ENCODE results near the gene CNNM4. TPM values are rescaled to one million over a fixed set of nuclear protein-coding genes. Genes with fewer than 3 reads are reported as not detected.

The CNNM4 gene
- total RNA-seq, 1 experiment from 2014 or later, result 14.0 TPM

- TF ChIP-seq AFF4 (CRISPR knock-in tag; IDR thresholded peaks at IDR 0.05; ENCODE audit: borderline replicate concordance) (no peak), NR2C2 (CRISPR knock-in tag; IDR thresholded peaks at IDR 0.05) (no peak), PREB (CRISPR knock-in tag; IDR thresholded peaks at IDR 0.05; ENCODE audit: borderline replicate concordance) (no peak), GABPB1 (CRISPR knock-in tag; IDR thresholded peaks at IDR 0.05) (no peak), NR3C1 (CRISPR knock-in tag; conservative IDR thresholded peaks at IDR 0.05; ENCODE audit: low read depth) (no peak), HMGA2 (CRISPR knock-in tag; IDR thresholded peaks at IDR 0.05) (no peak), CREB1 (CRISPR knock-in tag; IDR thresholded peaks at IDR 0.05) (no peak), ATF6 (CRISPR knock-in tag; IDR thresholded peaks at IDR 0.05) (no peak), JUN (CRISPR knock-in tag; IDR thresholded peaks at IDR 0.05) (no peak), E2F1 (CRISPR knock-in tag; IDR thresholded peaks at IDR 0.05) (no peak), CTCF (IDR thresholded peaks at IDR 0.05) (no peak)
- TF ChIP-seq, protein P1, sequence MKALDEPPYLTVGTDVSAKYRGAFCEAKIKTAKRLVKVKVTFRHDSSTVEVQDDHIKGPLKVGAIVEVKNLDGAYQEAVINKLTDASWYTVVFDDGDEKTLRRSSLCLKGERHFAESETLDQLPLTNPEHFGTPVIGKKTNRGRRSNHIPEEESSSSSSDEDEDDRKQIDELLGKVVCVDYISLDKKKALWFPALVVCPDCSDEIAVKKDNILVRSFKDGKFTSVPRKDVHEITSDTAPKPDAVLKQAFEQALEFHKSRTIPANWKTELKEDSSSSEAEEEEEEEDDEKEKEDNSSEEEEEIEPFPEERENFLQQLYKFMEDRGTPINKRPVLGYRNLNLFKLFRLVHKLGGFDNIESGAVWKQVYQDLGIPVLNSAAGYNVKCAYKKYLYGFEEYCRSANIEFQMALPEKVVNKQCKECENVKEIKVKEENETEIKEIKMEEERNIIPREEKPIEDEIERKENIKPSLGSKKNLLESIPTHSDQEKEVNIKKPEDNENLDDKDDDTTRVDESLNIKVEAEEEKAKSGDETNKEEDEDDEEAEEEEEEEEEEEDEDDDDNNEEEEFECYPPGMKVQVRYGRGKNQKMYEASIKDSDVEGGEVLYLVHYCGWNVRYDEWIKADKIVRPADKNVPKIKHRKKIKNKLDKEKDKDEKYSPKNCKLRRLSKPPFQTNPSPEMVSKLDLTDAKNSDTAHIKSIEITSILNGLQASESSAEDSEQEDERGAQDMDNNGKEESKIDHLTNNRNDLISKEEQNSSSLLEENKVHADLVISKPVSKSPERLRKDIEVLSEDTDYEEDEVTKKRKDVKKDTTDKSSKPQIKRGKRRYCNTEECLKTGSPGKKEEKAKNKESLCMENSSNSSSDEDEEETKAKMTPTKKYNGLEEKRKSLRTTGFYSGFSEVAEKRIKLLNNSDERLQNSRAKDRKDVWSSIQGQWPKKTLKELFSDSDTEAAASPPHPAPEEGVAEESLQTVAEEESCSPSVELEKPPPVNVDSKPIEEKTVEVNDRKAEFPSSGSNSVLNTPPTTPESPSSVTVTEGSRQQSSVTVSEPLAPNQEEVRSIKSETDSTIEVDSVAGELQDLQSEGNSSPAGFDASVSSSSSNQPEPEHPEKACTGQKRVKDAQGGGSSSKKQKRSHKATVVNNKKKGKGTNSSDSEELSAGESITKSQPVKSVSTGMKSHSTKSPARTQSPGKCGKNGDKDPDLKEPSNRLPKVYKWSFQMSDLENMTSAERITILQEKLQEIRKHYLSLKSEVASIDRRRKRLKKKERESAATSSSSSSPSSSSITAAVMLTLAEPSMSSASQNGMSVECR (CRISPR knock-in tag; IDR thresholded peaks at IDR 0.05; ENCODE audit: borderline replicate concordance), result no peak
- TF ChIP-seq, protein P2, sequence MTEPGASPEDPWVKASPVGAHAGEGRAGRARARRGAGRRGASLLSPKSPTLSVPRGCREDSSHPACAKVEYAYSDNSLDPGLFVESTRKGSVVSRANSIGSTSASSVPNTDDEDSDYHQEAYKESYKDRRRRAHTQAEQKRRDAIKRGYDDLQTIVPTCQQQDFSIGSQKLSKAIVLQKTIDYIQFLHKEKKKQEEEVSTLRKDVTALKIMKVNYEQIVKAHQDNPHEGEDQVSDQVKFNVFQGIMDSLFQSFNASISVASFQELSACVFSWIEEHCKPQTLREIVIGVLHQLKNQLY (CRISPR knock-in tag; IDR thresholded peaks at IDR 0.05), result no peak
- TF ChIP-seq, protein P3, sequence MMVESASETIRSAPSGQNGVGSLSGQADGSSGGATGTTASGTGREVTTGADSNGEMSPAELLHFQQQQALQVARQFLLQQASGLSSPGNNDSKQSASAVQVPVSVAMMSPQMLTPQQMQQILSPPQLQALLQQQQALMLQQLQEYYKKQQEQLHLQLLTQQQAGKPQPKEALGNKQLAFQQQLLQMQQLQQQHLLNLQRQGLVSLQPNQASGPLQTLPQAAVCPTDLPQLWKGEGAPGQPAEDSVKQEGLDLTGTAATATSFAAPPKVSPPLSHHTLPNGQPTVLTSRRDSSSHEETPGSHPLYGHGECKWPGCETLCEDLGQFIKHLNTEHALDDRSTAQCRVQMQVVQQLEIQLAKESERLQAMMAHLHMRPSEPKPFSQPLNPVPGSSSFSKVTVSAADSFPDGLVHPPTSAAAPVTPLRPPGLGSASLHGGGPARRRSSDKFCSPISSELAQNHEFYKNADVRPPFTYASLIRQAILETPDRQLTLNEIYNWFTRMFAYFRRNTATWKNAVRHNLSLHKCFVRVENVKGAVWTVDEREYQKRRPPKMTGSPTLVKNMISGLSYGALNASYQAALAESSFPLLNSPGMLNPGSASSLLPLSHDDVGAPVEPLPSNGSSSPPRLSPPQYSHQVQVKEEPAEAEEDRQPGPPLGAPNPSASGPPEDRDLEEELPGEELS (CRISPR knock-in tag; IDR thresholded peaks at IDR 0.05), result no peak
- TF ChIP-seq, protein P4, sequence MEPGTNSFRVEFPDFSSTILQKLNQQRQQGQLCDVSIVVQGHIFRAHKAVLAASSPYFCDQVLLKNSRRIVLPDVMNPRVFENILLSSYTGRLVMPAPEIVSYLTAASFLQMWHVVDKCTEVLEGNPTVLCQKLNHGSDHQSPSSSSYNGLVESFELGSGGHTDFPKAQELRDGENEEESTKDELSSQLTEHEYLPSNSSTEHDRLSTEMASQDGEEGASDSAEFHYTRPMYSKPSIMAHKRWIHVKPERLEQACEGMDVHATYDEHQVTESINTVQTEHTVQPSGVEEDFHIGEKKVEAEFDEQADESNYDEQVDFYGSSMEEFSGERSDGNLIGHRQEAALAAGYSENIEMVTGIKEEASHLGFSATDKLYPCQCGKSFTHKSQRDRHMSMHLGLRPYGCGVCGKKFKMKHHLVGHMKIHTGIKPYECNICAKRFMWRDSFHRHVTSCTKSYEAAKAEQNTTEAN (CRISPR knock-in tag; IDR thresholded peaks at IDR 0.05), result no peak
These were observed 3.8 kb upstream of the CNNM4 start (continued) for GRCh38 chr2:96756788-96757476.

Data from WTC11 (cell line).